Fibroblast of gingiva (primary cell): ENCODE data around the gene NF2.
"Not testable (repeated sequence)": the region's sequence is repeated elsewhere in the genome, so short reads cannot be mapped to it uniquely, and the experiment has no call there.

Source experiments
- DNase-seq: peaks from one replicate; pipeline ENCODE4 v3.0.0-alpha.2; 2011; ENCODE audit warnings: low read depth

NF2 gene

DNA sequence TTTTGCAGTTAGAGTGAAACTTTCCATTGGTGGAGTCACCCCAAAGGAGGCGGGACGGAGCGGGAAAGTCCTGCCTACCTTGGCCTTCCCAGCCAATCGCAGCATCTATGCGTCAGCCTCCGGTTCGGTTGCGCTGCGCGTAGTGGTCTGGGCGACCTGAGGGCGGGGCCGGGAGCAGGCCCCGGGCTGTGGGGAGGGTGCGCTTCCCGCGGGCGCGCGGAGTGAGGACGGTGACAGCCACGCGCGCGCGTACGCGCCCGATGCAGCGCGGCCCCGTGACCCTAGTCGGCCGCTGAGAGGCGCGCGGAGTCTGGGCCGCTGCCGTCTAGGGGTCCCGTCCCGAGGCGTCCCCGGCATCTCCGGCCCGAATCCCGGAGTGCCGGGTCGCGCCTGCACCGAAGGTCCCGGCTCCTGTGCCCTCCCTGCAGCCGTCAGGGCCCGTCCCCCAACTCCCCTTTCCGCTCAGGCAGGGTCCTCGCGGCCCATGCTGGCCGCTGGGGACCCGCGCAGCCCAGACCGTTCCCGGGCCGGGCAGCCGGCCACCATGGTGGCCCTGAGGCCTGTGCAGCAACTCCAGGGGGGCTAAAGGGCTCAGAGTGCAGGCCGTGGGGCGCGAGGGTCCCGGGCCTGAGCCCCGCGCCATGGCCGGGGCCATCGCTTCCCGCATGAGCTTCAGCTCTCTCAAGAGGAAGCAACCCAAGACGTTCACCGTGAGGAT lies at the start of gene NF2:
Gene NF2, plus strand, starts transcription at position 276 of the 718 bp plus-strand sequence. Its CDS starts 366 bp downstream, at position 642.
- peak; percentile 99 for DNase-seq

DNA sequence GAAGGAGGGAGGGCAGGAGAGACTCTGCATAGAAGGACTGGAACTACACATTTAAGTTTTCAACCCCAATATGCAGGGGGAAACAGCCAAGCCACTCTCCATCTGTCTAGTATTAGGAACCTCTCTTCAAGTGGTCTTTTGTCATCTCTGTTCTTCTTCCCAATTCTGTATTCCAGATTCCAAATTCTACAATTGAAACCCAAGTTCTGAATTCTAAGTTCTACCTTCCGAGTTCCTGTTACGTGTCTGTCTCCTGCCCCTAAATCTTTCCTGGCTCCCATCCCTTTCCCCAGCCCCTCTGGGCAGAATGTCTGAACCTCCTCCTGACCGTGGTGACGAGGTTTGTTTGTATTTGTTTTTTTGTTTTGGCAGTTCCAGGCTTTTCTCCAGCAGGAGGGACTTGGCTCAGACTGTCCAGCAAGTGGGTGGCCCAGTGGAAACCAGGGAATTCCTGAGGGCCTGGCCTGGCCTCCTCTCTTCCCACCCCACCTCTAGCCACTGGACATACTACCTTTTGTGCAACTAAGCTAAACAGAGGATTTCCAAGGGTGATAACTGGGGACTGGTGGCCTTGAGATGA lies 48.3 kb upstream of the NF2 start:
- DNase-seq = peak; percentile 53

GRCh38 chr22:29559030-29559429 lies 44.4 kb upstream of the NF2 start:
- no peak for DNase-seq

- no peak for DNase-seq
Measured at GRCh38 chr22:29559853-29560252, 43.6 kb upstream of the NF2 start.

- no peak for DNase-seq
Measured at GRCh38 chr22:29563652-29564460, 39.6 kb upstream of the NF2 start.

- not testable (repeated sequence) for DNase-seq
Measured at GRCh38 chr22:29566513-29566912, 36.9 kb upstream of the NF2 start.

DNA sequence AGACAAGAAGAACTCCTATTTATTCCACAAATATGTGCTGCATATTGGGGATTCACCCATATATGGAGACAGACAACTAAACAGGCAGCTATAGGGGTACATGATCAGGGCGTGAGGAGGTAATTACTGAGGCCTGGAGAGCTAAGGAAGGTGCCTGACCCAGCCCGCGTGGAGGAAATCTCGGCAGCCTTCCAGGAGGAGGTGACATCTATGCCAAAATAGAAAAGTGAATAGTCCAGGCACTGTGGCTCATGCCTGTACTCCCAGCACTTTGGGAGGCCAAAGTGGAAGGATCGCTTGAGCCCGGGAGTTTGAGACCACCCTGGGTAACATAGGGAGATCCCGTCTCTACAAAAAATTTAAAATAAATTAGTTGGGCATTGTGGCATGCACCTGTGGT lies 36.1 kb upstream of the NF2 start:
- DNase-seq = no peak

- DNase-seq = no peak
Measured at GRCh38 chr22:29569011-29569678, 34.3 kb upstream of the NF2 start.

DNA sequence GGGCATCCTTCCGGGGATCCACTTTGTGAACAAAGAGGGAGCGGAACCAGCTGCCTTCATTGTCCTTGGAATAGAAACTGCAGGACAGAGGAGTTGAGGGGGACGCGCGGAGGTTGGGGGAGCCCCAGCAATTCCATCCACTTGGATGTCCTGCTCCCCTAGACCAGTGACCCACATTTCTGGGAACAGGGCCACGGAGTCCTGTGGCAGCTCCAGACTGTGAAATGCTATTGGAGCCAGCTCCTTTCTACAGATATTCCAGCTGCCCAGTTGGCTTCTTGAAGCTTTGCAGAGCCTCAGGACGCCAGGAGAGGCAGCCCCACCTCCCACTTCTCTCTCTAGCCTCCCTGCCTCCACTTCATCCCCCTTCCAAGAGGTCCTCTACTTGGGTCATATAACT lies 33.0 kb upstream of the NF2 start:
- DNase-seq = no peak

- no peak for DNase-seq
Measured at GRCh38 chr22:29570912-29571549, 32.4 kb upstream of the NF2 start.

- no peak for DNase-seq
Measured at GRCh38 chr22:29574762-29575450, 28.5 kb upstream of the NF2 start.

GRCh38 chr22:29578462-29579200 lies 24.8 kb upstream of the NF2 start:
- DNase-seq = no peak

DNA sequence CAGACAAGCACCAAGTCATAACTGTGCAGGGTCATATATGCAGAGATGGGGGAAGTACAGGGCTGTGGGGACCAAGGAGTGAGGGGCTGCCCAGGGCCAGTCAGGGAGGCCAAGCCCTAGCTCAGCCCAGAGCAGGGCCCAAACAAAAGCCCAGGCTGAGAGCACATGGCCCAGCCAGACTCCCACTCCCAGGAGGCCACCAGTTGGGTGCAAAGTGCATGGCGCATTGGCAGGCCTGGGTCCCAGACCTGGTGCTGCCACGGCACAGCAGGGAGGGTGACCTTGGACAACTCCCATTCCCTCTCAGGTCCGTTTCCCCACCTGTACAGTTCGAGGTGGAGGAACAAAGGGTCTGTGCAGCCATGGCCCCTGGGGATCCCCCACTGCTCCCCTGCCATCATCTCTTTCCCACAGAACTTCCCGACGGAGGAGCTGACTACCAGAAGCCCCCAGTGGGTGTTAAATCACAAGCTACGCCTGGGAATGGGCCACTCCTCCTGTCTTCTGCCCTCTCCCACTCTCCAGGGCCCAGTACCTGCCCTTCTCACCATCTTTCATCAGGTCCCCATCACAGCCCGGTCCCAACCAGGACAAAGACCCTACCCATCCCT lies 23.1 kb upstream of the NF2 start:
- no peak for DNase-seq

GRCh38 chr22:29581799-29582198 lies 21.6 kb upstream of the NF2 start:
- no peak for DNase-seq

DNA sequence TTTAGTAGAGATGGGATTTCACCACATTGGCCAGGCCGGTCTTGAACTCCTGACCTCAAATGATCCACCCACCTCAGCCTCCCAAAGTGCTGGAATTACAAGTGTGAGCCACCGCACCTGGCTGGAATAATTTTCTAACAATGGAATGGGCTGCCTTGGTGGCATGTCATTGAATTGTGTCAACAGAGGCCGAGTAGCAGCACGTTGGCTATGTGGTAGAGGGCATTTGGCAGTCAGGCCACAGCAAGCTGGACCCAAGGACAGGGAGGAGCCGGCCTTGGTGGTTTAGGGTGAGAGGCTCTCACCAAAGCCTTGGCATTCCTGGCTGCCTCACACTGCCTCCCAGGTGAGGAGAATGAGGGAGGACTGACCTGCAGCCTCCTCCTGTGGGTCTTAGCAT lies 18.5 kb upstream of the NF2 start:
- no peak for DNase-seq

GRCh38 chr22:29586193-29586705 lies 17.2 kb upstream of the NF2 start:
- DNase-seq = not testable (repeated sequence)

- peak; percentile 86 for DNase-seq
Measured at GRCh38 chr22:29587938-29588699, 15.3 kb upstream of the NF2 start.

- no peak for DNase-seq
Measured at GRCh38 chr22:29593923-29594322, 9.5 kb upstream of the NF2 start.

DNA sequence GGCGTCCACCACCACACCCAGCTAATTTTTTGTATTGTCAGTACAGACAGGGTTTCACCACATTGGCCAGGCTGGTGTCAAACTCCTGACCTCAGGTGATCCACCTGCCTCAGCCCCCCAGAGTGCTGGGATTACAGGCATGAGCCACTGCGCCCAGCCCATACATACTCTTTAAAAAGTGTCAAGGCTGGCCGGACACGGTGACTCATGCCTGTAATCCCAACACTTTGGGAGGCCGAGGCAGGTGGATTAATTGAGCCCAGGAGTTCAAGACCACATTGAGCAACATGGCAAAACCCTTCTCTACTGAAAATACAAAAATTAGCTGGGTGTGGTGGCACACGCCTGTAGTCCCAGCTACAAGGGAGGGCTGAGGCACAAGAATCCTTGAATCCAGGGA lies 9.0 kb upstream of the NF2 start:
- DNase-seq = not testable (repeated sequence)
